Activated naive CD4-positive, alpha-beta T cell treated with anti-CD3 and anti-CD28 coated beads, Interleukin-2, amount 50 U/mL, for 72 hours (primary cell): ENCODE results near the gene PSKH1. TPM values are rescaled to one million over a fixed set of nuclear protein-coding genes. Genes with fewer than 3 reads are reported as not detected.
"Not testable (repeated sequence)": the region's sequence is repeated elsewhere in the genome, so short reads cannot be mapped to it uniquely, and the experiment has no call there.

Source experiments
- ATAC-seq, 2 donors: fragments of 150-1000 bp; cut with Tn5 transposase; 2 replicates each; pipeline ENCODE4 v1.10.0; 2021; ENCODE audit warnings: mild to moderate bottlenecking in 2 of 2, moderate library complexity in 2 of 2
- DNase-seq, 2 donors: peaks; one replicate each; pipeline ENCODE4 v3.0.0; 2021 to 2022; ENCODE audit warnings: low spot score in 2 of 2
- H3K27ac Mint-ChIP-seq, 2 donors: one replicate each; pipeline ENCODE4 v1.8.0; 2022; ENCODE audit warnings: mild to moderate bottlenecking in 2 of 2, mixed read lengths in 2 of 2
- H3K36me3 Mint-ChIP-seq, 2 donors: one replicate each; pipeline ENCODE4 v1.8.0; 2022; ENCODE audit warnings: mixed read lengths in 2 of 2
- H3K9me3 Mint-ChIP-seq, 2 donors: one replicate each; pipeline ENCODE4 v1.8.0; 2022; ENCODE audit warnings: mixed read lengths in 2 of 2
- total RNA-seq, 2 donors: library from RNA; stranded (reverse); gene quantifications; one replicate each; pipeline ENCODE4 v1.2.3, GENCODE V29; 2022

PSKH1 gene
- total RNA-seq, 2 donors from 2014 or later, result 3.5 to 11.6 TPM

GRCh38 chr16:67861877-67862276, 31.2 kb upstream of the PSKH1 start:
- DNase-seq, result no peak
- no peaks in the 10 kb centered on the region for H3K9me3 Mint-ChIP-seq
- no peak for ATAC-seq
- H3K36me3 Mint-ChIP-seq, result no peaks in the 10 kb centered on the region
- peak overlapping the region; percentile 19 to 42 for H3K27ac Mint-ChIP-seq

GRCh38 chr16:67862623-67863583, 30.2 kb upstream of the PSKH1 start:
- no peaks in the 10 kb centered on the region for H3K36me3 Mint-ChIP-seq
- DNase-seq, result no peak

GRCh38 chr16:67864044-67864443, 29.0 kb upstream of the PSKH1 start:
- H3K9me3 Mint-ChIP-seq, ATAC-seq, H3K36me3 Mint-ChIP-seq, DNase-seq: not testable (repeated sequence)
- peak overlapping the region in 1 of 2 donors; percentile 29 for H3K27ac Mint-ChIP-seq

More at GRCh38 chr16:67862623-67863583, 30.2 kb upstream of the PSKH1 start:
- no peak for ATAC-seq
- Mint-ChIP-seq H3K9me3 (no peaks in the 10 kb centered on the region), H3K27ac (peak overlapping the region in 1 of 2 donors; percentile 78)

GRCh38 chr16:67864594-67864993, 28.5 kb upstream of the PSKH1 start:
- Mint-ChIP-seq H3K36me3 (no peaks in the 10 kb centered on the region), H3K9me3 (no peaks in the 10 kb centered on the region), H3K27ac (peak overlapping the region in 1 of 2 donors; percentile 81)
- no peak for ATAC-seq
- no peak for DNase-seq

- Mint-ChIP-seq H3K27ac (no peak overlapping the region), H3K36me3 (no peaks in the 10 kb centered on the region), H3K9me3 (no peaks in the 10 kb centered on the region)
- ATAC-seq, result peak; percentile 53 to 61
- no peak for DNase-seq
Measured at GRCh38 chr16:67865318-67865717, 27.7 kb upstream of the PSKH1 start.

- H3K36me3 Mint-ChIP-seq, result no peaks in the 10 kb centered on the region
- H3K27ac Mint-ChIP-seq, result no peak overlapping the region
- H3K9me3 Mint-ChIP-seq, result no peaks in the 10 kb centered on the region
- DNase-seq, result no peak
- no peak for ATAC-seq
Measured at GRCh38 chr16:67868290-67868689, 24.8 kb upstream of the PSKH1 start.

GRCh38 chr16:67869653-67870052, 23.4 kb upstream of the PSKH1 start:
- no peaks in the 10 kb centered on the region for H3K9me3 Mint-ChIP-seq
- DNase-seq, result no peak
- no peak for ATAC-seq
- H3K27ac Mint-ChIP-seq, result peak overlapping the region in 1 of 2 donors; percentile 91
- H3K36me3 Mint-ChIP-seq, result peaks cover 0 to 8% of the 10 kb centered on the region in 2 donors

GRCh38 chr16:67871256-67871655, 21.8 kb upstream of the PSKH1 start:
- no peak for ATAC-seq
- peaks cover 0 to 8% of the 10 kb centered on the region in 2 donors for H3K36me3 Mint-ChIP-seq
- peak overlapping the region; percentile 90 to 91 for H3K27ac Mint-ChIP-seq
- no peak for DNase-seq
- no peaks in the 10 kb centered on the region for H3K9me3 Mint-ChIP-seq

GRCh38 chr16:67872131-67872630, 20.9 kb upstream of the PSKH1 start:
- peak overlapping the region; percentile 85 to 91 for H3K27ac Mint-ChIP-seq
- ATAC-seq, result no peak
- no peaks in the 10 kb centered on the region for H3K9me3 Mint-ChIP-seq
- no peak for DNase-seq
- peaks cover 0 to 8% of the 10 kb centered on the region in 2 donors for H3K36me3 Mint-ChIP-seq

GRCh38 chr16:67872631-67873434, 20.2 kb upstream of the PSKH1 start, which contains the start of gene EDC4:
Gene EDC4 (plus strand): TSS chr16:67873052. CDS start chr16:67873262, 210 bp downstream.
- DNase-seq (peak; percentile 89 to 94), ATAC-seq (peak; percentile 88 to 93)
- peak within 1 kb of the TSS; percentile 85 to 91 for H3K27ac Mint-ChIP-seq
- H3K36me3 Mint-ChIP-seq, result peaks cover 0 to 8% of the 10 kb centered on the region in 2 donors
- H3K9me3 Mint-ChIP-seq, result no peaks in the 10 kb centered on the region

GRCh38 chr16:67873435-67874370, 19.4 kb upstream of the PSKH1 start:
- H3K9me3 Mint-ChIP-seq, result no peaks in the 10 kb centered on the region
- DNase-seq (no peak), ATAC-seq (peak; percentile 16 to 19)
- peaks cover 0 to 8% of the 10 kb centered on the region in 2 donors for H3K36me3 Mint-ChIP-seq
- peak overlapping the region; percentile 48 to 91 for H3K27ac Mint-ChIP-seq

GRCh38 chr16:67874372-67874771, 18.7 kb upstream of the PSKH1 start:
- H3K9me3 Mint-ChIP-seq, result no peaks in the 10 kb centered on the region
- no peak for DNase-seq
- ATAC-seq, result no peak
- H3K36me3 Mint-ChIP-seq, result peaks cover 0 to 8% of the 10 kb centered on the region in 2 donors
- peak overlapping the region; percentile 75 to 91 for H3K27ac Mint-ChIP-seq

- no peak for DNase-seq
- ATAC-seq, result no peak
- H3K9me3 Mint-ChIP-seq, result no peaks in the 10 kb centered on the region
- H3K27ac Mint-ChIP-seq, result peak overlapping the region in 1 of 2 donors; percentile 50
- H3K36me3 Mint-ChIP-seq, result peaks cover 0 to 8% of the 10 kb centered on the region in 2 donors
Measured at GRCh38 chr16:67877064-67877463, 16.0 kb upstream of the PSKH1 start.

- Mint-ChIP-seq H3K27ac (peak overlapping the region in 1 of 2 donors; percentile 47), H3K9me3 (no peaks in the 10 kb centered on the region), H3K36me3 (peaks cover 2 to 8% of the 10 kb centered on the region in 2 donors)
- ATAC-seq (no peak), DNase-seq (no peak)
Measured at GRCh38 chr16:67878232-67878631, 14.8 kb upstream of the PSKH1 start.

GRCh38 chr16:67878846-67879245, 14.2 kb upstream of the PSKH1 start:
- Mint-ChIP-seq H3K36me3 (peaks cover 3 to 7% of the 10 kb centered on the region in 2 donors), H3K27ac (no peak overlapping the region), H3K9me3 (no peaks in the 10 kb centered on the region)
- no peak for DNase-seq
- no peak for ATAC-seq

- Mint-ChIP-seq H3K27ac (no peak overlapping the region), H3K9me3 (no peaks in the 10 kb centered on the region), H3K36me3 (peaks cover 0 to 7% of the 10 kb centered on the region in 2 donors)
- DNase-seq (no peak), ATAC-seq (no peak)
Measured at GRCh38 chr16:67879462-67879861, 13.6 kb upstream of the PSKH1 start.
